ENCODE measurements around the gene RAB21. TPM values are rescaled to one million over a fixed set of nuclear protein-coding genes. Genes with fewer than 3 reads are reported as not detected.

RAB21 gene, protein sequence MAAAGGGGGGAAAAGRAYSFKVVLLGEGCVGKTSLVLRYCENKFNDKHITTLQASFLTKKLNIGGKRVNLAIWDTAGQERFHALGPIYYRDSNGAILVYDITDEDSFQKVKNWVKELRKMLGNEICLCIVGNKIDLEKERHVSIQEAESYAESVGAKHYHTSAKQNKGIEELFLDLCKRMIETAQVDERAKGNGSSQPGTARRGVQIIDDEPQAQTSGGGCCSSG
- 99.5 TPM for total RNA-seq
- long read RNA-seq, full-length matches to known transcripts = 1 of 4 reads
- long read RNA-seq, partial matches to known transcripts = 0 of 4 reads
- long read RNA-seq, other reads (novel, unspliced or antisense) = 3 of 4 reads

DNA sequence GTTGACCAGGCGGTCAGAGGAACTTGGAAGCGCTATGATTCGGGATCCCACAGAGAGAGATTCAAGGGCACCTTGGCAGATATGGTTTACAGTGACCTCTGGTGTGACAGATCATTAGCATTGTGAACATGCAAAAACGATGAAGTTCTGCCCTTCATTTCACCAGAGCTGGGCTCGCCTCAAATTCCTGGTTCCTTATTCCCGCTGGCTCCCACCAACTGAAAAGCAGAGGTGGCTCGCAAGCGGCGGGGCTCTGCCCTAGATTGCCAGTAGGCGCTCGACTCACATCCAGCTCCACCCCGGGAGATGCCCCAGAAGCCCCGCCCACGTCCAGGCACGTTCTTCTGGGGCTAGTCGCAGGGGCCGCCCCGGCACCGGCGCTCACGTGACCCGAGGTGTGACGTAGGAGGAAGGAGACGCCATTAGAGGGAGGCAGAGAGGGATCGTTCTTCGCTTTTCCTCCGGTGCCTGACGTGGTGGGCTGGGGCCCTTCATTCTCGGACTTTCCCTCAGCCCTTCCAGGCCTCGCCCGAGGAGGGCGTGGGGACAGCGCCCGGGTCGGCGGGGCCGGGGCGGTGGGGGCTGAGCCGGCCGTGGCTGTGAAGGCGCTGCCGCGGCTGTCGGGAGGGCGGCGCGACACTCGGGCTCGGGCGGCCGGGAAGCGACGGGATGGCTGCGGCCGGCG is at the start of gene RAB21:
Gene RAB21 (plus strand): TSS at position 403 of the 685 bp plus-strand sequence. CDS start 267 bp downstream, at position 670.
- peak; percentile 100 for DNase-seq (ENCODE audit: low spot score)

DNA sequence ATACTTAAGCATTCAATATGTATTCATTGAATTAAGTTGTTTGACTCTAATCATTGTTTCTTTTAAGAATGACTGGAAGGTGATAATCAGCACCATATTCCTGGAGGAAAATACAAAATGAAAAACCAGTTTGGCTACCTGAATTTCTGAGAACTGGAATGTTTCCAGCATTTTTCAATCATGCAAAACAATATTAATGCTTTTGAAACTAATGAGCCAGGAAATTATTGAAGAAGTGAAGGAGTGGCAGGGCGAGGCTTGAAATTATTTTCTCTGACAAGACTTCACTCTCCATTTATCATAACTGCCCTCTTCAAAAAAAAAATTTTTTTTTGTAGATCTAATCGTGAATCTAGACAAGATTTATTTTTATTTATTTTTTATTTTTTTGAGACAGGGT is 49.7 kb upstream of the RAB21 start:
- DNase-seq (ENCODE audit: low spot score) = no peak

DNA sequence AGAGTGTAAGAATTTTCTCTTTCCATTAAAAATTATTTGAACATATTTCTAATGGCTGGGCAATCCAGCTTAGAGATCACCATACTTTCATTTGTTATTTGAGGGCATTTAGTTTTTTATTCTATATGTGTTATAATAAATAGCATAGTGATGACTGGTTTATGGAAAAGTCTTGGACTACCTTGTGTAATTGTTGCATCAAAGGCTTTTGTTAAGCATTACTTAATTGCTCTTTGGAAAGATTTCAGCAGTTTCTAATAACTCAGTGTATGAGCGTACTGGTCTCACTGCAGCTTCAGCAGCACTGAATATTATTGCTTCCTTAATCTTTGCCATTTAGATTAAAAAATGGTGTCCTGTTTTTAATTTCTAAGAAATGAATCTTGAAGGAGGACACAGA is 46.0 kb upstream of the RAB21 start:
- DNase-seq (ENCODE audit: low spot score) = no peak

DNA sequence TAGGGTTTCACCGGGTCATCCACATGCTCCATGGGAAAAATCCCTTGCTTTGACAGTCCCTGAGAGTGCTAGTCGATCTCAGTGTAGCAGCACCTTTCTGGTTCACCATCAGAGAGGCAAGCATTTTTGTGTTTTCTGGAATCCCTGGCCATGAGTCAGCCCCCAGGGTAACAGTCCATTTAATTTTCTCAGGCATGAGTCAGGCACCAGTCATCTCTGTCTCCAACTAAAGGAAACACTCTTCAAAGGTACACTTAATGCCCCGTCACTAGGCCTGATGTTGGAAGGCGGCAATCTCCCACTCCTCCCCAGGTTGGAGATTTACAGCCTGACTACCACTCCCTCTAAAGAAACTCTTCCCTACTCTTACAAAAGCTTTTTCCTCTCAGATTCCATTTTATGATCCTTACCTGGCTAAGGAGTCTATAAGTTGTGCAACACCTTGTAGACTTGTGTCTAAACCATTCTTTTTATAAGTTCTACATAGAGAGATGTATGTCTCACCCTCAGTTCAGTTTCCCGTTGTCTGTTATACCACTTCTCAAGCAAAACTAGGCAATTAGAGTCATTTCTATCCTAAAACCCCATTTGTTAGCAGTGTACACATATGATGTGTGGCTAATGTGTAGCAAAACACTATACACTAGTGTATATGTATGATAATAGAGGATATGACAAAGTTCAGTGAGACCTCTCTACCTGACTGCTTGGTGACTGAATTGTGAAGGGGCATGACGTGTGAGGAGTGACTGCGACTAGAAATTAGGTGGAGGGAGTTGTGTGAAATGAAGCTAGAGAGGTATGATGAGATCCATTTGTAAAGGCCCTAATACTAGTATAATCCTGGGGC is 44.2 kb upstream of the RAB21 start:
- DNase-seq (ENCODE audit: low spot score) = no peak

DNA sequence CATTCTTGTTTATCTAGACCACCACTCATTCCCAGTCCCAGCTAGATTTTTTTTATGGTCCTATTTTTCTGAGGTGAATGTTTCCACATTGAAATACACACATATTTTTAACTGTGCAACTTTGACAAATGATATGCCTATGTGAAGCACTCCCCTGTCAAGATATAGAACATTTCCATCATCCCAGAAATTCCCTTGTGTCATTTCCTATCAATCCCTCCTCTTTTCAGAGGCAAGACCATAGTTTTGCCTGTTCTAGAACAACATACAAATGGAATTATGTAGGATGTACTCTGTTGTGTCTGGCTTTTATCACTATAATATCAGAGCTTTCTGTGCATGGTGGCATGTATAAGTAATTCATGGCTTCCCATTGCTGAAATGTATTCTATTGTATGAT is 36.1 kb upstream of the RAB21 start:
- DNase-seq (ENCODE audit: low spot score) = no peak

DNA sequence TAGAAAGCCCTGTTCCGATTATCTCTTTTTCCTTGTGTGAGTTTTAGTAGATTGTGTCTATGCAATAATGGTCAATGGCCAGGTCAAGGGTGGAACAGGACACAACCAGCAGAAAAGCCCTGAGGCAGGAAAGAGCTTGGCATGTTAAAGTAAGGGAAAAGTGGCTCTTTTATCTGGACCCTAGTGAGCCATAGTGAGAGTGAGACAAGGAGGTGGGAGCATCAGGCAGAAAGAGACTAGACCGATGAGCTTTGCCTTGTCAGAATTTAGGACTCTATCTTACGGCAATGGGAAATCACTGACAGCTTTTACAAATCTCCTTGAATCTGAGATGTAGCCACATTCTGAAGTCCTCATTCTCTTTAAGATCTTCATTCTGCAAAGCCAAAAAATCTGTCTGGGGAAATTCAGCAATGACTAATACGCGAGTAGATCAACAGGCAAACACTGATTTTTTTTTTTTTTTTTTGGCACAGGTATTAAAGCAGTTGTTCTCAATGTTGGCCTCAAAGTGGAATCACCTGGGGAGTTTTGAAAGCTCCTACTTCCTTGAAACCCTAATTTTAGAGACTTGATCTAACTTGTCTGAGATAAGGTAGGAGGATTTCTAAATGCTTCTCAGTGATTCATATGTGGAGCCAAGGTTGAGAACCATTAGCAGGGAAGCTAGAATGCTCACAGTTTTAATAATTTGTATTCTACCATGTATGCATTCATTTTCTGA is 34.9 kb upstream of the RAB21 start:
- no peak for DNase-seq (ENCODE audit: low spot score)

DNA sequence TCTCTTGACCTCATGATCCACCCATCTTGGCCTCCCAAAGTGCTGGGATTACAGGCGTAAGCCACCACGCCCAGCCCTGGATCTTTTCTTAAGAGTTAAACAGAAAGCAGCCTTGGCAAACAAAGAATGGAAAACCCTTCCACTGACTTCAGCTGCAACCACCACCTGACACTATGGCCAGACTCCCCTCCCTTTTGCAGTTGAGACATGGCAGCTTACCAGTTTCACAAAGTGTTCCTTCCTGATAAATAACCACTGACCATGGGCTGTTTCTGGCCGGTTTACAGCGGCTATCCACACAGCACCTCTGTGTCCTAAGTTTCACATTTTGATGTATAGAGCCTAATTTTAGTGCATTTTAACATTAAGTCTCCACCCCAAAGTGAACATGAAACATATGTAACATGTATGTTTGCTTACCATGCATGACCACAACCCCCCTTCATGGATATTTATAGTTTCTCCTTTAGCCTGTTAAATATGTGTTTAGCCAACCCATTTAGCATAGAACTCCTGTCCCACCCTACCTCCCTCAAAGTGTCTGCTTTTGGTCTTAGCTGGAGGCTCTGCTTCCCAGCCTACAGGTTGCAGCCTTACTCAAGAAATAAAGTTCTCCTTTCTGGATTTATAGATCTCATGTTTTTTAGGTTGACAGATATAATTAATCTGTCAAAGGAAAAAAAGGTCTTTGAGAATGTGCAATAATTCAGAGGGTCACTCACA is 32.7 kb upstream of the RAB21 start:
- DNase-seq (ENCODE audit: low spot score) = no peak

DNA sequence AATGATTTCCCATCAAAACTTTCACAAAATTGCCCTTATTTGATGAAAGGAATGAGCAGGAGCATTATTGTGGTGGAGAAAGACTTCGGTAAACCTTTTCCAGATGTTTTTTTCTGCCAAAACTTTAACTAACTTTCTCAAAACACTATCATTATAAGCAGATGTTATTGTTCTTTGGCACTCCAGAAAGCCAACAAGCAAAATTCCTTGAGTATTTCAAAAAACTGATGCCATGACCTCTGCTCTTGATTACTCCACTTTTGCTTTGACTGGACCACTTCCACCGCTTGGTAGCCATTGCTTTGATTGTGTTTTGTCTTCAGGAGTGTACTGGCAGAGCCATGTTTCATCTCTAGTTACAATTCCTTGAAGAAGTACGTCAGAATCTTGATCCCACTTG is 29.7 kb upstream of the RAB21 start:
- DNase-seq (ENCODE audit: low spot score) = no peak

DNA sequence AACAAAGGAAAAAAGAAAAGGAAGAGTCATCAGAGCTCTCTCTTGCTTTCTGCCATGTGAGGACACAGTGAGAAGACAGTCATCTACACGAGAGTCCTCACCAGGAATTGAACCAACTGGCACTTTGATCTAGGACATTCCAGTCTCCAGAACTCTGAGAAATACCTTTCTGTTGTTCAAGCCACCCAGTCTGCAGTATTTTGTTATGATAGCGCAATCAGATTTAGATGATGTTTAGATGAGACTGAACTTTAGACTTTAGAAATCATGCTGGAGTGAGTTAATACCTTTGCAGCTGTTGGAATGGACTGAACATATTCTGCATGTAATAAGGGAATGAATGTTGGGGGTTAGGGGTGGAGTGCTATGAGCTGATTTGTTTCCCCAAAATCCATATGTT is 28.1 kb upstream of the RAB21 start:
- no peak for DNase-seq (ENCODE audit: low spot score)

DNA sequence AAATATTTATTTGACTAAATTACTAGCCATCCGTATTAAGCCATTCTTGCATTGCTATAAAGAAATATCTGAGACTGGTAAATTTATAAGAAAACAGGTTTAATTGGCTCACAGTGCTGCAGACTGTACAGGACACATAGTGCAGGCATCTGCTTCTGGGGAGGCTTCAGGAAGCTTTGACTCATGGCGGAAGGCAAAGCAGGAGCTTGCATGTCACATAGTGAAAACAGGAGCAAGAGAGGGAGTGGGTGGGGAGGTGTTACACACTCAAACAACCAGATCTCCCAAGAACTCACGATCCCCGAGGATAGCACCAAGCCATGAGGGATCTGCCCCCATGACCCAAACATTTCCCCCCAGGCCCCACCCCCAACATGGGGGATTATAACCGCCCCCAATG is 26.7 kb upstream of the RAB21 start:
- no peak for DNase-seq (ENCODE audit: low spot score)

DNA sequence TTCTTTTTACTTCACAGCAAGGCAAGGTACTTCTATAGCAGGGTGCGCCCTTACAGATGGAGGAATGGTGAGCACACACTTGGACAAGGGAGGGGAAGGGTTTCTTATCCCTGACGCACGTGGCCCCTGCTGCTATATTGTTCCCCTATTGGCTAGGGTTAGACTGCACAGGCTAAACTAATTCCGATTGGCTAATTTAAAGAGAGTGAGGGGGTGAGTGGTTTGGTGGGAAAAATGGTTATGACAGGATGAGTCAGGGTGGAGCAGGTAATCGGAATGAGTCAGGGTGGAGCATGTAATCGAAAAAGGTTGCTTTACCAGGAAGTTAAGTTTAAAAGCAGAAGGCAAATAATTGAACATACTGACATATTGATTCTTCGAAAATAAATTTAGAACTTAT is 23.7 kb upstream of the RAB21 start:
- no peak for DNase-seq (ENCODE audit: low spot score)

DNA sequence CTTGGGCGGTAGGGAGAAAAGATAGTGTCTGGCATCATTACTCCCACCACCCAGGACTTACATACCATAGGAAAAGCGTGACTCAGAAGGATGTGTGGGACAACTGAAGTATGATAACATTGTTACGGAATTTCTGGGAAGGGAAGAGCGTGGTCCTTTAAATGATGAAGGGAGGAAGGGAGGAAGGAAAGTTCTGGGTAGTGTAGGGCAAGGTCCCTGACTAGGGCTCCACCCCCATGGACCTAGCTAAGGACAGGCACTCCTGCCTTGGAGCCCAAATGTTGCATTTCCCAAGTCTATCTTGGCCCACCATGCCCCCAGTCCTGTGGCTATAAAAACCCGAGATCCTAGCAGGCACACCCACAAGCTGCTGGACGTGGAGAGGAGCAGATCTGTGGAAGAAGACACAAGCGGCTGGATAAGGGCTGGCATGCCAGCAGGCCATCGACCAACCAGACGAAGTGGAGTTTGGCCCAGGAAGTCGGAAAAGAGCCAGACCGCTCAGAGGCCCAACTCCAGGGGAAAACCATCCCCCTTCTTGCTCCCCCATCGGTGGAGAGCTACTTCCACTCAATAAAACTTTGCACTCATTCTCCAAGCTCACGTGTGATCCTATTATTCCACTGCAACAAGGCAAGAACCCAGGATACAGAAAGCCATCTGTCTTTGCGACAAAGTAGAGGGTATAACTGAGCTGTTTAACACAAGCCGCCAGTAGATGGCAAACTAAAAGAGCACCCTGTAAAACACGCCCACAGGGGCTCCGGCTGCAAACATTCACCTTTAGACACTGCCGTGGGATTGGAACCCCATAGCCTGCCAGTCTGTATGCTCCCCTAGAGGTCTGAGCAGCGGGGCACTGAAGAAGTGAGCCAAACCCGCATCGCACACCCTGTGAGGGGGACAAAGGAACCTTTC is 23.0 kb upstream of the RAB21 start:
- no peak for DNase-seq (ENCODE audit: low spot score)

DNA sequence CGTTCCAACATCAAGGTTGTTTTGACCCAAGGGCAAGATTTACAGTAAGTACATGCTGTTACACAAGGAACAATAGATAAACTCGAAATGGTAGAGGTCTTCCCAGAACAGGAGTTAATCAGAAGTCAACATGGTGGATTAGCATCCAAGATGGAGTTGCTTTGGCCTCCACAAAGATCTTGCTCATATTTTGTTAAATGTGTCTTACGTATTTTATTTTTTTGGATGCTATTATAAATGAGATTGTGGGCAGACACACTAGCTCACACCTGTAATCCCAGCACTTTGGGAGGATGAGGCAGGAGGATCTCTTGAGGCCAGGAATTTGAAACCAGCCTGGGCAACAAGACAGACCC is 22.3 kb upstream of the RAB21 start:
- no peak for DNase-seq (ENCODE audit: low spot score)

DNA sequence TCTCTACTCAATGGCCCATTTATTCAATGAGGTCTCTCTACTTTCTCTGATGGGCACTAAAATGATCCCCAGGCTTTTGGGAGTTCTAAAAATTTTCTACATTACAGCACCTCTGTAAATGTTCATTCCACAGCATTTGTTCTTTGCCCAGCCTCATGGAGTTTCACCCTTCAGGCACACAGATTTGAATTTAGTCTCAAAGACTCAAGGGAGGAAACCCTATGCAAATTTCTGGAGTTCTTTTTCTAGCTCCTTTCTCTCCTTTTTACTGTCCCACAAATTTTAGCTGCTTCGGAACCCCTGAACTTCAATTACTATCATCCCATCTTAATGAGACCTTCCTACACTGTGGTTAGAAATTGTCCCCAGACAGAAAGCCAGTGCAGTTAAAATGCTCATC is 17.5 kb upstream of the RAB21 start:
- DNase-seq (ENCODE audit: low spot score) = no peak

DNA sequence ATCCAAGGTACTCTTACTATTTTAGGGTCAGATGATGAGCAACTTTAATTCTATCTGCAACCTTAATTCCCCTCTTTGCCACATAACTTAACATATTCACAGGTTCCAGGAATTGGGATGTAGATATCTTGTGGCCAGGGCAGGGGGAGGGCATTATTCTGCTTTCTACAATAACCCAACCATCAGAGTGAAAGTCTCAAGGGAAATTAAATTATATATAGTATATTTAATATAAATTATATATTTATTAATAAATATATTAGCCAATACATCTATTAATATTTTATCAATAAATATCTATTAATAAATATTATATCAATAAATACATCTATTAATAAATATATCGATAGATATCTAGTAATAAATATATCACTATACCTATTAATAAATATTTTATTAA is 11.7 kb upstream of the RAB21 start:
- DNase-seq (ENCODE audit: low spot score) = no peak

DNA sequence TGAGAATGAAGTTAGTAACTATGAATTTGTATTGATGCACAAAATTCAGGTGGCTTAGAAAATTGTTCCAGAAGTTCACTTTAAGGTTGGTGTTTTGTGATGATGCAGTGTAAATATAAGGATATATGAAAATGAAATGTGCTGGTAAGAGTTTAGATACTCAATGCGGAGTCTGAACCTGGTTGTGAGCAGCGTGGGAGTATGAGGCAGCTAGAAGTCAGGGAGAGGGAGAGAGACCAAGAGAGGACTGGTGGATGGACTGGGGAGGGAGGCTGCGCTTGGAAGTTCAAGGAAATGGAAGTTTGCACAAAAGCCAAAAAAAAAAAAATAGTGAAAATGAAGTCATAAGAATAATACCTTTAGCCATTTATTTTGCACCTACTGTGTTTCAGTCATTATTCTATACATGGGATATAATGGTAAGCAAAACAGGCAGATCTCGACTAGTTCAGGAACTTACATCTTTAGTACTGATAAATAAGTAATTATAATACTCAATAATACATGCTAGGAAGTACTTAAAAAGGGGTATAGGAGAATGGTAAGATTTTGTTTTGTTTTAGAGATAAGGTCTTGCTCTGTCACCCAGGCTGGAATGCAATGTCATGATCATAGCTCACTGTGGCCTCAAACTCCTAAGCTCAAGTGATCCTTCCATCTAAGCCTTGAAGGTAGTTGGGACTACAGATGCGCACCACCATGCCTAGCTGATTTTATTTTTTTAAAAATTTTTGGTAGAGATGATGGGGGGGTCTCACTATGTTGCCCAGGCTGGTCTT is 10.0 kb upstream of the RAB21 start:
- no peak for DNase-seq (ENCODE audit: low spot score)

DNA sequence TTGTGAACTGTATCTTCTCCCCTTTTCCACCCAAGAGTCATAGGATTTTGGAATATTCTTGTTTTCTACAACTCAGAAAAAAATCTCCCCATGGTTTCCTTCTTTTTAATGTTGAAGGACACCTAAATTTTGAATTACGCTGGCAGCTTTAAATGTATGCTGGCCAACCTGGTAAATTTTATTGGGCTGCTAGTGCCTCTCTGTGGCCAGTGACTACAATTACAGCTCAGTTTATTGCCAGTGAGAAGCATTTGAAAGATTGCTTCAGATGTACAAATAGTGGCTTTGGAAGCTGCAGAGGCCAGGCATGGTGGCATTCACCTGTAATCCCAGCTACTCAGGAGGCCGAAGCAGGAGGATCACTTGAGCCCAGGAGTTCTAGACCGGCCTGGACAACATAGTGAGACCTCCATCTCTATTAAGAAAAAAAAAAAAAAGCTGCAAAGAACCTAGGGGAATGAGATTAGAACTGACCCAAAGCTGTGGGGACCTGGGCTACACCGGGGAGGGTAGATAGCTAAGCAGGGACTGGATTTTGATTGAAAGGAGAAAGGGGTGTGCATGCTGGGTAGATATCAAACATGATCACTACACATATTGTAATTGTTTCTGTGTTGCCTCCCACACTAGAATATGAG is 7.6 kb upstream of the RAB21 start:
- no peak for DNase-seq (ENCODE audit: low spot score)

DNA sequence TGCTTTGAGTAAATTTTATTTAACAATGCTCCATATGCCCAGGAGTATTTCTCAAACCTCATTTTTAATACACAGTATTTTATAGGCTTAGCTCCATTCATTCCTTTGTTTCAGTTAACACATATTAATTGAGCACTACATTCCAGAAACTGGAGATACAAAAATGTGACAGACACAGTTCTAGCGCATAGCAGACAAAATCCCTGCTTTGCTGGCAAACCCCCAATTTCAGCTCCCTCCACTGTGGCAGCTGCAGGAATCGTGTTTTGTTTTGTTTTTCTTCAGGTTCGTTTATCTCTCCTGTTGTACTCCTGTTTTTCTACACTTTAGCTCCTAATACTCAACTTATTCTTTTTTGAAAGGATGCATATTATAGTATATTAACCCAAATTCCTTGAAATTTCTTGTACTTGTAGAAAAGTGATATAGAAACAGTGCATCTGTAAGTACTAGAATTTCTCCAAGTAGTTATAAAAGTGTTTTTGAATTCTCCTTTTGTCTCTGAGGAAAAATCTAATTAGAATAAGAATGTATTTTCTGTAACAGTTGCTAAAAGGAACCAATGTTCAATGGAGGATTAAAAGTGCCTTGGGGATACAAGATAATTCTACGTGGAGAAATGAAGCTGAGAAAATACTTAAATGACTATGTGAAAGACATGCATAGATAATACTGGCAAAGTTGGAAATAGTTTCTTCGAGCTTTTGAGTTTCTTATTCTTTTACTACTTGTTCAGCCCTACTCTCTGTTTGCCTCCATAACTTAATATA is 6.4 kb upstream of the RAB21 start:
- DNase-seq (ENCODE audit: low spot score) = no peak
